NCI-H748 treated with DMSO at 0.1 percent for 48 hours (cell line): ENCODE results near the gene LPIN1.
A peak's percentile ranks its signal among the peaks of the same experiment; 100 is the strongest.
"Not testable (repeated sequence)": the region's sequence is repeated elsewhere in the genome, so short reads cannot be mapped to it uniquely, and the experiment has no call there.

Experiments
- DNase-seq: peaks from one replicate; lab custom pipeline; 2025; lab: John Stamatoyannopoulos, UW

LPIN1 gene

GRCh38 chr2:11744631-11745394 is 1.6 kb upstream of the LPIN1 start:
- no peak for DNase-seq

- no peak for DNase-seq
Observed at GRCh38 chr2:11745613-11746375, 638 bp upstream of the LPIN1 start.

GRCh38 chr2:11746807-11747459 is 501 bp downstream of the LPIN1 start:
- DNase-seq: peak; percentile 9

GRCh38 chr2:11748018-11748860 is 1.8 kb downstream of the LPIN1 start:
- no peak for DNase-seq

GRCh38 chr2:11748861-11749645 is 2.6 kb downstream of the LPIN1 start:
- DNase-seq: no peak

DNA sequence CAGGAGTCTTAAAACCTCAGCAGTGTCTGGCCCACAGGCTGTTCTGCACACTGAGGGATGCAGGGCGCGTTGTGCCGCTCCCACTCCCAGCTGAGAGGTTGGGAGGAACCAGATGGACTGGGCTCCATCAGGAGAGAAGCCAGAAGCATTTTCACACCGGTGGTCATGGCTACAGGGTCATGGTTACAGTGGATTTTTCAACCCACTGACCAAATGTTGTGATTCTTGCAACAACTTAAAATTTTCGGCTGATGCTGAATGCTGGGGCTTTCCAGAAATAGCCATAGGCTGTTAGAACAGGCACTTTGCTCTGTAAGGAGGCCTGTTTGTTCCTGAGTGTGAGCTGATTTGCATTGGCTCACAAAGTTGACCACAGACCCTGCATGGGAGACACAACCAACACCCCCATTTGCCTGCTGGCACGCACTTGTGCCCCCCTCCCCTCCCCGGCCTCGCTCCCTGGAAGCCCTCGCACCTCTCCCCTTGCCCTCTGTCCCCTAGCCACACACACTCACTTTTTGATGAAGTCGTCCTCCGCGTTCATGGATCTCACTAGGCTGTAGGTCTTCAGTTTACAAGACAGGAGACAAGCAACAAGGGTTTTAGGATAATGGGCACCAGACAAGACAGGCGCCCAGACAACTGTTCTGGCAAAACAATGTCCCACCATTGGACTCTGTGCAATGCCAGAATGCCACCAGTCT is 3.4 kb downstream of the LPIN1 start:
- DNase-seq: no peak

GRCh38 chr2:11750422-11750821 is 4.0 kb downstream of the LPIN1 start:
- no peak for DNase-seq

DNA sequence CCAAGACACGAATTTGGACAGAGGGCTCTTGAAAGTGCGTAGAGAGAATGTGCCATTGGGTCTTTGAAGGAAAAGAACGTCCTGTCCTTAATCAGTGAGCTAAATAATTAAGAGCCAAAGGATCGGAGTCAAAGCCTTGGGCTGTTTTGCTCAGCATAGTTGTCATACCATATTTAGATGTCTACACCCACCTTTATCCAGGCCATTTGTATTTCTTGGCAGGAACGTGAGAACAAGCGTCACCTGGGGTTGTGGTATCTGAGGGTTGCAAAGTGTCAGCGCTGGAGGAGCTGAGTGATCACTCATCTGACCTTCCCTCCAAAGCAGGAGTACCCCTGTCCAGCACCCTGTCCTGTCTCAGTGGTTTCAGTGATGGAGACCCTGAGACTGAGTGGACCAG is 4.5 kb downstream of the LPIN1 start:
- no peak for DNase-seq

GRCh38 chr2:11752906-11753305 is 6.5 kb downstream of the LPIN1 start:
- peak; percentile 14 for DNase-seq

DNA sequence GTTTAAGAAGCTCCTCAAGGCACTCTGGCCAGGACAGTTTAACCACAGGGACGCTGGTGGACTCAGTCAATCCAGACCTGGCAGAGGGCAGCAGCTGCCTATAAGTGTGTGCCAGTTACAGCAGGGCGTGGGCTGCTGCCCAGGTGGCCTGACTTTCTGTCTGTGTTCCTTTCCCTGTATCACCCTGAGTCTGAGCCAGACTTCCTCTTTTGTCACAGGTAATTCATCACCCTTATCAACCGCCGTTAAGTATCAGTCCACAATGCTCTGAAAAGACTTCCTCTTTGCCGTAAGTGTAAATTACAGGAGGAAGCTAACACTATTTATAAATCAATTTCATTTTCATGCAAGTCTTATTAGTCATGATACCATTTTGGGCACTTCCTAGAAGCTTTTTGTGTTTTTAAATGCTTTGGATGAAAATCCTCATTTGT is 7.0 kb downstream of the LPIN1 start:
- peak; percentile 89 for DNase-seq

- peak; percentile 55 for DNase-seq
Observed at GRCh38 chr2:11753886-11754699, 7.7 kb downstream of the LPIN1 start.

GRCh38 chr2:11754700-11755015 is 8.2 kb downstream of the LPIN1 start:
- DNase-seq: no peak

- no peak for DNase-seq
Observed at GRCh38 chr2:11757101-11757500, 10.7 kb downstream of the LPIN1 start.

- DNase-seq: no peak
Observed at GRCh38 chr2:11758187-11758586, 11.8 kb downstream of the LPIN1 start.

DNA sequence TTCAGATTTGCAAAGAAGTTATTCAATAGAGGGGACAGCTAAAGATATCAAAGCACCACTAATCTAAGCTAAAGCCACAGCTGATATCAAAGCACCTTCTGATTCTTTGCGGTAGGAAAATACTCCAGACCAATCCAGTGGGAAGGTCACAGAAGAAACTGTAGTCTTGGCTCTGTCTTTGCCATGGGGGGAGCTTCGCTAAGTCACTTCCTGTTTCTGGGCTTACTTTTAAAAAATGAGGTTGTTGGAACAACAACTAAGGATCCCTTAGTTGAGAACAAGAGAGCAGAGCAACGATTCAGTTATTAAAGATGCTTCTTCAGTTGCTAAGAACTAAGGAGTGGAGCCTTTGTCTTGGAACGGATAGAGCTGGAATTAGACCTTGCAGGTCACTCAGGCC is 12.2 kb downstream of the LPIN1 start:
- DNase-seq: no peak

- not testable (repeated sequence) for DNase-seq
Observed at GRCh38 chr2:11759182-11759975, 12.9 kb downstream of the LPIN1 start.

GRCh38 chr2:11761259-11761658 is 14.8 kb downstream of the LPIN1 start:
- no peak for DNase-seq

- DNase-seq: no peak
Observed at GRCh38 chr2:11762031-11762430, 15.6 kb downstream of the LPIN1 start.
